Psoas muscle (tissue), 8 donors: ENCODE measurements around the gene PPWD1. TPM values are rescaled to one million over a fixed set of nuclear protein-coding genes. Genes with fewer than 3 reads are reported as not detected.
"Not testable (repeated sequence)": the region's sequence is repeated elsewhere in the genome, so short reads cannot be mapped to it uniquely, and the experiment has no call there.

ENCODE experiments used
- ATAC-seq, 4 donors: fragments of 200-7000 bp; cut with Tn5 transposase; one replicate each; pipeline ENCODE4 v1.9.1; 2020; ENCODE audit warnings: moderate library complexity in 3 of 4, mild to moderate bottlenecking in 2 of 4
- DNase-seq, 2 donors: peaks; one replicate each; pipeline ENCODE4 v3.0.0-alpha.2; 2020
- H3K27ac ChIP-seq: fragments of 200-600 bp; one replicate; pipeline ENCODE4 v1.8.0; 2022
- H3K27me3 ChIP-seq, 3 donors: fragments of 200-600 bp in 1 of 3; one replicate each; pipeline versions ENCODE4 v1.6.1 to v1.8.0; 2013 to 2022; ENCODE audit warnings: low read length in 2 of 3, mild to moderate bottlenecking in 2 of 3, moderate library complexity in 1 of 3; ENCODE audit not compliant: insufficient read depth in 3 of 3
- H3K36me3 ChIP-seq, 2 donors: fragments of 200-600 bp in 1 of 2; one replicate each; pipeline versions ENCODE4 v1.6.1 to v1.8.0; 2013 to 2022; ENCODE audit warnings: low read depth in 1 of 2, mild to moderate bottlenecking in 1 of 2, moderate library complexity in 1 of 2; ENCODE audit not compliant: insufficient read depth in 1 of 2
- H3K4me1 ChIP-seq: fragments of 200-600 bp; one replicate; pipeline ENCODE4 v1.8.0; 2022
- H3K4me3 ChIP-seq: fragments of 200-600 bp; one replicate; pipeline ENCODE4 v1.8.0; 2022; ENCODE audit warnings: mild to moderate bottlenecking
- H3K9me3 ChIP-seq: fragments of 200-600 bp; one replicate; pipeline ENCODE4 v1.8.0; 2022
- WGBS, 3 donors: extraction: QIAGEN DNeasy Blood & Tissue Kit; methylation state at CpG; one replicate each; pipeline versions ENCODE4 v1.1.6 to v1.1.7; 2013; 5-methylcytosine and 5-hydroxymethylcytosine counted together
- intact Hi-C, 2 donors: fragments of 100-400 bp; cut with DNase I; formaldehyde crosslinking; loops; one replicate each; pipeline versions ENCODE4 v1.11.0 to v1.14.2; 2022
- polyA plus RNA-seq, 3 donors: library from polyadenylated mRNA; stranded (reverse); fragments of 200-250 nt; gene quantifications; one replicate each; pipeline ENCODE4 v1.2.3, GENCODE V29; 2013
- total RNA-seq, 4 donors: library from RNA; stranded (reverse); fragmentation: NEBNext Ultra II Directional in 2 of 4; extraction: Animal tissue kit (Norgen Biotek cat#: 25700) in 2 of 4; gene quantifications; one replicate each; pipeline versions ENCODE4 v1.2.1 to v1.2.4, GENCODE V29; 2021 to 2023
- TF ChIP-seq, protein P1 (sequence below): fragments of 200-600 bp; IDR thresholded peaks from one replicate; pipeline ENCODE4 v1.8.0; 2022; ENCODE audit warnings: antibody characterized with exemption
- donor health status: healthy with polysubstance abuse.
- donor health status: DM: no; HTN: no; CAD: no; lungs with moderate emphysema.
- donor health status: Bipolar disorder and iron deficiency.
- donor health status: healthy.
- donor health status: DM: yes; HTN: yes; CAD: no.
- donor health status: DM: no; HTN: no; CAD: no.
- donor health status: DM: no; HTN: no; CAD: no.
- donor health status: DM: yes; HTN: yes; CAD: no.

PPWD1 gene
- total and polyA plus RNA-seq, 7 donors = 11.0 to 19.4 (median 14.3) TPM

DNA sequence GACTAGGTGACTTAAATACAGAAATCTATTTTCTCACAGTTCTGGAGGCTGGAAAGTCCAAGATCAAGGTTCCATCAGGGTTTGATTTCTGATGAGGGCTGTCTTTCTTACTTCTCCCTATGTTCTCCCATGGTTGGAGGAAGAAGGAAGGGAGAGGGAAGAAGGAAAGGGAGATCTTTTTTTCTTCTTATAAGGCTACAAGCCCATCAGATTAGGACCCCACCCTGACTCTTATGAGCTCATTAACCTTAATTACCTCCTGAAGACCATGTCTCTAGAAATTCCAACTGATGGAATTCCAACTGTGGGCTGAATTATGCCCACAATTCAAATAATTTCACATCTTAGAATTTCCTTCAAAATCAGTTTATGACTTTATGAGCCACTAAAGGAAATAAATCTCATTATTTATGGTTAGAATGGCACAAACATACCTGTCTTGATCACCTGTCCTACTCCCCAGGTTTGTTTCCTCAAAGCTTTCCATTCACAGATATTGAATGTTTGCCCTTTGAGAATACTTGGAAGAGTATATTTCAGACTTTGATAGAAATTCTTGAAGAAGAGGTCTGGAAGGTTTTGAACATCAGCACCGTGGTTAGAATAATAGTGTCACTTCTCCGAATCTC, 7.6 kb downstream of the PPWD1 start:
- peaks cover 0 to 71% of the 10 kb centered on the region in 2 donors for H3K36me3 ChIP-seq
- H3K4me3 ChIP-seq = no peak overlapping the region
- DNase-seq (no peak), ATAC-seq (no peak)
- no peaks in the 10 kb centered on the region for H3K27me3 ChIP-seq
- WGBS, 3 donors = 91 to 94% (median 93%) methylated on average over 2 of the region's 2 CpGs
- intact Hi-C loops = no loop called here
- TF ChIP-seq, protein P1, sequence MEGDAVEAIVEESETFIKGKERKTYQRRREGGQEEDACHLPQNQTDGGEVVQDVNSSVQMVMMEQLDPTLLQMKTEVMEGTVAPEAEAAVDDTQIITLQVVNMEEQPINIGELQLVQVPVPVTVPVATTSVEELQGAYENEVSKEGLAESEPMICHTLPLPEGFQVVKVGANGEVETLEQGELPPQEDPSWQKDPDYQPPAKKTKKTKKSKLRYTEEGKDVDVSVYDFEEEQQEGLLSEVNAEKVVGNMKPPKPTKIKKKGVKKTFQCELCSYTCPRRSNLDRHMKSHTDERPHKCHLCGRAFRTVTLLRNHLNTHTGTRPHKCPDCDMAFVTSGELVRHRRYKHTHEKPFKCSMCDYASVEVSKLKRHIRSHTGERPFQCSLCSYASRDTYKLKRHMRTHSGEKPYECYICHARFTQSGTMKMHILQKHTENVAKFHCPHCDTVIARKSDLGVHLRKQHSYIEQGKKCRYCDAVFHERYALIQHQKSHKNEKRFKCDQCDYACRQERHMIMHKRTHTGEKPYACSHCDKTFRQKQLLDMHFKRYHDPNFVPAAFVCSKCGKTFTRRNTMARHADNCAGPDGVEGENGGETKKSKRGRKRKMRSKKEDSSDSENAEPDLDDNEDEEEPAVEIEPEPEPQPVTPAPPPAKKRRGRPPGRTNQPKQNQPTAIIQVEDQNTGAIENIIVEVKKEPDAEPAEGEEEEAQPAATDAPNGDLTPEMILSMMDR = no peak
- H3K27ac ChIP-seq = no peak overlapping the region
- H3K4me1 ChIP-seq = no peaks in the 10 kb centered on the region
- no peaks in the 10 kb centered on the region for H3K9me3 ChIP-seq

GRCh38 chr5:65577141-65577540, 14.0 kb downstream of the PPWD1 start:
- Histone ChIP-seq H3K4me1 (no peaks in the 10 kb centered on the region), H3K9me3 (no peaks in the 10 kb centered on the region), H3K36me3 (peaks cover 7 to 83% of the 10 kb centered on the region in 2 donors), H3K4me3 (no peak overlapping the region), H3K27me3 (no peaks in the 10 kb centered on the region), H3K27ac (no peak overlapping the region)
- TF ChIP-seq, protein P1 = no peak
- intact Hi-C loops = no loop called here
- no peak for DNase-seq
- no peak for ATAC-seq

DNA sequence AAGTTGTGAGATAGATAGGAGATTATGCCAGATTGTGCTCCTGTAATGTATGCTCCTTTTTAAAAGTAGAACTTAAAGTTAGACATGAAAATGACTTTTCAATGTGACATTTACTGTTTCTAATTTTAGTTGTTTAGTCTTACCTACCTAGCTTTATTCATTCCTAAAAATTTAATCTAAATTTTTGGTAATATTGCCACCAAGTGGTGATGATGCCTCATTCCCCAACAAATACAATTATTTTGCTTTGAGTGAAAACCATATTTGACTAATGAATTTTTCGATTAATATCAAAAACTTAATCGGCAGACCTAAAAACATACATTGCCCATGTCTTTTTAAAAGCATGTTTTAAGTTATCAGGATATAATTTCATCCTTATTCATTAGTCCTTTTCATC, 25.6 kb downstream of the PPWD1 start:
- H3K27ac ChIP-seq = no peak overlapping the region
- H3K36me3 ChIP-seq = peaks cover 0 to 100% of the 10 kb centered on the region in 2 donors
- no peak overlapping the region for H3K4me3 ChIP-seq
- ATAC-seq (no peak), DNase-seq (no peak)
- no peaks in the 10 kb centered on the region for H3K27me3 ChIP-seq
- WGBS, 3 donors = 92 to 97% (median 96%) methylated on average over 2 of the region's 2 CpGs
- no peaks in the 10 kb centered on the region for H3K4me1 ChIP-seq
- H3K9me3 ChIP-seq = no peaks in the 10 kb centered on the region
- TF ChIP-seq, protein P1 = no peak
- intact Hi-C loops = loop anchor here in 1 of 2 donors (10.0 kb wide), 1 partner anchor 586 kb away; no protein-coding TSS in a partner anchor

- not testable (repeated sequence) for H3K27ac ChIP-seq, ATAC-seq, H3K4me3 ChIP-seq, DNase-seq, H3K4me1 ChIP-seq, H3K27me3 ChIP-seq, H3K9me3 ChIP-seq
- peaks cover 0 to 94% of the 10 kb centered on the region in 2 donors for H3K36me3 ChIP-seq
- 94 to 100% (median 95%) methylated on average over 1 of the region's 1 CpG for WGBS, 3 donors
- intact Hi-C loops = loop anchor here in 1 of 2 donors (5.0 kb wide), 1 partner anchor 1506 kb away; no protein-coding TSS in a partner anchor
Measured at GRCh38 chr5:65601761-65602160, 38.7 kb downstream of the PPWD1 start.

DNA sequence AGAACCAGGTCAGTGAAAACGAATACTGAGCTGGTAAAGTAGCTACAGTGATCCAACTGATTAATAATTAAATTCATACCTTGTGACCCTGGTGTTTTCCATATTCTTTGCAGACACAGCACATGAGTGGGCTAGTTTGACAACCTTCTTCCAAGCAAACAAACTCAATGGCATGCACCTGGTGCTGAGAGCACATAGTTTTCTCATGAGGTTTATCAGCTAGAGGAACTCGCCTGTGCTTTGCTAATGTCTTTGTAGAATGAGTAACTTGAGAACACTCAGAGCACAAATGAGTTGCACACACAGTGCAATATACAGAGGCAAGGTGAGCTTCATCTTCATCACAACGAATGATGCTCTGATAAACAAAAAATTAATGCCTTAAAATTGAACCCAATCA, 48.4 kb downstream of the PPWD1 start:
- TF ChIP-seq, protein P1 = no peak
- H3K4me3 ChIP-seq = no peak overlapping the region
- H3K9me3 ChIP-seq = no peaks in the 10 kb centered on the region
- WGBS, 3 donors = 82 to 90% (median 83%) methylated on average over 3 of the region's 3 CpGs
- DNase-seq (no peak), ATAC-seq (no peak)
- no peaks in the 10 kb centered on the region for H3K27me3 ChIP-seq
- H3K4me1 ChIP-seq = no peaks in the 10 kb centered on the region
- H3K27ac ChIP-seq = no peak overlapping the region
- intact Hi-C loops = no loop called here
- peaks cover 14 to 100% of the 10 kb centered on the region in 2 donors for H3K36me3 ChIP-seq
